GM12875 (cell line): ENCODE results near the gene CBFB.

Source experiments
- H3K4me3 ChIP-seq: one replicate; pipeline ENCODE4 v1.5.1; 2011; ENCODE audit warnings: low read depth, low read length, control low read depth
- TF ChIP-seq, protein P1 (sequence below): IDR thresholded peaks from 2 replicates; pipeline ENCODE4 v1.5.1; 2011; ENCODE audit warnings: low read depth, mild to moderate bottlenecking, control low read depth, inconsistent platforms, low read length, moderate library complexity, borderline replicate concordance; ENCODE audit not compliant: insufficient read depth

CBFB gene

DNA sequence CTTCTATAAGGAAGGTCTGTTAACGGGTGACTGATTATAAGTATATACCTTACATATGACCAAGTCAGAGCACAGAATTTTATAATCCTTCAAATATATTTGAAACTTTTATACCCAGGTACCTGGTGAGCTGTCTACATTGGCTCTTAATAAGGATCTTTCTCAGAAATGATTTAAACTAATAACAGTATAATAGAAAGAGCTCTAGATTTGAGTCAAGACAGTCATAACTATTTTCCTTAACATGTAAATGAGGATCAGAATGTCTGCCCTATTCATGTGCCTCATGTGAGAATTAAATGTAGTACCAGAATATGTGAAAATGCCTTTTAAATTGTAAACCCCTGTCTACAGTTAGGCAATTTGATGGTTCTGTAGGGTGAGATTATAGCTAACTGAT is 14.5 kb downstream of the CBFB start:
- TF ChIP-seq, protein P1, sequence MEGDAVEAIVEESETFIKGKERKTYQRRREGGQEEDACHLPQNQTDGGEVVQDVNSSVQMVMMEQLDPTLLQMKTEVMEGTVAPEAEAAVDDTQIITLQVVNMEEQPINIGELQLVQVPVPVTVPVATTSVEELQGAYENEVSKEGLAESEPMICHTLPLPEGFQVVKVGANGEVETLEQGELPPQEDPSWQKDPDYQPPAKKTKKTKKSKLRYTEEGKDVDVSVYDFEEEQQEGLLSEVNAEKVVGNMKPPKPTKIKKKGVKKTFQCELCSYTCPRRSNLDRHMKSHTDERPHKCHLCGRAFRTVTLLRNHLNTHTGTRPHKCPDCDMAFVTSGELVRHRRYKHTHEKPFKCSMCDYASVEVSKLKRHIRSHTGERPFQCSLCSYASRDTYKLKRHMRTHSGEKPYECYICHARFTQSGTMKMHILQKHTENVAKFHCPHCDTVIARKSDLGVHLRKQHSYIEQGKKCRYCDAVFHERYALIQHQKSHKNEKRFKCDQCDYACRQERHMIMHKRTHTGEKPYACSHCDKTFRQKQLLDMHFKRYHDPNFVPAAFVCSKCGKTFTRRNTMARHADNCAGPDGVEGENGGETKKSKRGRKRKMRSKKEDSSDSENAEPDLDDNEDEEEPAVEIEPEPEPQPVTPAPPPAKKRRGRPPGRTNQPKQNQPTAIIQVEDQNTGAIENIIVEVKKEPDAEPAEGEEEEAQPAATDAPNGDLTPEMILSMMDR, result no peak

DNA sequence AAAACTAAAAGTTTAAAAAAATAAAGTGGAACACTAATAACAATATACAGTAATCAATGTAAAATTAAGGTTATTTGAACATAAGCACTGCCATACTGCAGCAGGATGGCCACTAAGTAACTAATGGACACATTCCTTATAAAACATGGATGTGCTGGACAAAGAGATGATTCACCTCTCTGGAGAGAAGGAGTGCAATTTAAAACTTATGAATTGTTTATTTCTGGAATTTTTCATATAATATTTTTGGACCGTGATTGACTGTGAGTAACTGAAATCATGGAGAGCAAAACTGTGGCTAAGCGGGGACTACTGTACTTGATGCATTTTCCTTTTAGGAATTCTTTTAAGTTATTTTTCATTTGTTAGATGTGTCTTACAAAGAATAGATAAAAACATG is 21.8 kb downstream of the CBFB start:
- TF ChIP-seq, protein P1, result no peak
- H3K4me3 ChIP-seq, result no peak overlapping the region

More for the DNA sequence above, 14.5 kb downstream of the CBFB start:
- no peak overlapping the region for H3K4me3 ChIP-seq

DNA sequence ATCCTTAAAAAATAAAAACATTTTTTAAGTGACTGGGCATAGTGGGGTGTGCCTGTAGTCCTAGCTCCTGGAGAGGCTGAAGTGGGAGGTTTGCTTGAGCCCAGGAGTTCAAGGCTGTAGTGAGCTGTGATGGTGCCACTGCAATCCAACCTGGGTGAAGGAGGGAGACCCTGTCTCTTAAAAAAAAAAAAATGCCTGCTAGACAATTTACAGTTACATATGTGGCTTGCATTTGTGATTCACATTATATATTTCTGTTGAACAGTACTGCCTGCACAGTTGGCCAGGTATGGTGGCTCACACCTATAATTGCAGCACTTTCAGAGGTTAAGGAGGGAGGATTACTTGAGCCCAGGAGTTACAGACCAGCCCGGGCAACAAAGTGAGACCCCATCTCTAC is 23.4 kb downstream of the CBFB start:
- TF ChIP-seq, protein P1, result no peak
- no peak overlapping the region for H3K4me3 ChIP-seq

DNA sequence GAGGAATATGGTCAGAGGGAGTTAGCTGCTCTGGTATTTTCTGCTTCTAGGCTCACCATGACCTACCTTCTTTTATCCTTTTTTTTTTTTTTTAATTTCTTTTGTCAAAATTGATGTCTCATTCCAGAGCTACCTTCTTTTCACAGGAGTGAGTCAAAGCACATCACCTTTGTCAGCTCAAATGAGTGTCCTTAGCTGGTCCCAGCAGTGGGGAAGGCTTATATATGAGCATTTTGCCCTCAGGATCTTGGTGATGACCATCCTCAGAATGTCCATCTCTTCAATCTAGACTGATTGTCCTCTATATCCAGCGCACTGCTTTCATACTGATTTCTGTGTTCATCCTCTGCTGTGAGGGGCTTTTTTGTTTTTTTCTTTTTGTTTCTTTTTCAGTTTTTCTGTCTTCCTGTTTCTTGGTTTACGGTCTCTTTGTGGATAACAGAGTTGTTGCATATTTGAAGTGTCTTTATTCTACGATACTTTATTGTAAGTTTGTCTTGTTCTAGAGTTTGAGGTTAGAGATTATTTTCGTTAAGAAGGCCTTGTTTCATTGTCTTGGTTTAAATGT is 24.9 kb downstream of the CBFB start:
- H3K4me3 ChIP-seq, result no peak overlapping the region
- TF ChIP-seq, protein P1, result no peak

DNA sequence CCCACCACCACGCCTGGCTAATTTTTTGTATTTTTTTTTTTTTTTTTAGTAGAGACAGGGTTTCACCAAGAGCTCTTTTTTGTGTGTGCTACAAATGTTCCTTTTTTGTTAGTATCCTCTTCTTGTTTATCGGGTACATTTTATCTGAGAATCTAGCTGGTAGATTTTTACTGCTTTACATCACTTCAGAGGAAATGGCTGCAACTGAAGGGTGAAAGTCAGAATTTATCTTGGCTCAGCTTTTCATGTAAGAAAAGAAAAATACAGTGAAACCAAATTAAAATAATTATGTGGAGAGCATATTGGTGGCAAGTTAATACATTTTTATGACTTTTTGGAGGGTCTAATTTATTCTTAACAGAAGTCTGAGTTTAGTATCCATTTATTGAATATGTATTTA is 26.0 kb downstream of the CBFB start:
- H3K4me3 ChIP-seq, result no peak overlapping the region
- TF ChIP-seq, protein P1, result no peak

DNA sequence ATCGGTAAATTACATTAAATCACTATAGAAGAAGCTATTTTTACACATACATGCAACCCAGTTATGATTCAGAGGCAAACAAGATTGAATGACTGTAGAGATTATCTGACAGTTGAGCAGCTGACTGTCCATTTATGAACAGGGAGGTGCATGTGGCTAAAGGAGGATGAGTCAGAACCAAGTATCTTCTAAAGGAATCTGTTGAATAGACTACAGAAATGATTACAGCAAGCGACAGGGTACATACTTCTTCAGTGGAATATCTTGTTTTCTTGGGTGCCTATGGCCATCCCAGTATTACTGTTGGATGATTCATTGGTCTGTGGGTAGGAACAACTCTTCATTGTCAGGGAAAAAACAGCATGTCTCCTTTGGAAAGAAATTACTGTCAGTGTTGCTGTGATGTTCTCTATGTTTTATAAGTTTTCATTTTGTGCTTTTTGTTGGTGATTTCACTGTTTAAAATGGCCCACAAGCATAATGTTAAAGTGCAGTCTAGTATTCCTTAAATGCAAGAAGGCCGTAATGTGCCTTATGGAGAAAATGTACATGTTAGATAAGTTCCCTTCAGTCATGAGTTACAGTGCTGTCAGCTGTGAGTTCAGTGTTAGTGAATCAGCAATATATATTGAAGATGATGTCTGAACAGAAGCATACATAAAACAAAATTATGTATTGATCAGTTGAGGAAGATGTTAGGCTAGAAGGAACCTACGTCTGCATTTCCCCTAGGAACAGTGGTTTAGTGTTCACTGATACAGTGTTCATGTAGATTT is 27.0 kb downstream of the CBFB start:
- TF ChIP-seq, protein P1, result no peak
- no peak overlapping the region for H3K4me3 ChIP-seq

DNA sequence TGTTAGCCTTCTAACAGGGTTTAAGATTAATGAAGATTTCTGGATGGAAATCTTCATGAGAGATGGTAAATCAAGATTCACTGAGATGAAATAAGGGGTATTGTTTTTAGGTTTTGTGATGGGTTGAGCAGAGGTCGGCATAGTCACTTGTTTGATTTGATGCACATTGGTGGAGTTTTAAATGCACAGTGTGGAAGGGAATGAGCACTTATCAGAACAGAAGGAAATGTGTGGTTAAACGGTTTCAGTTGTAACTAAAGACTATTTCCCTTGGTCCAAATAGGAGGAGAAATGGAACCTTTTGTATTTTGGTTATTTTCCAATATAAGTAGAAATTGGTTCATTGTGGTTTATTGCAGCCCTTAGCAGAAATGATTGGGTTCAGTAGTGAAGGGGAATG is 34.1 kb downstream of the CBFB start:
- TF ChIP-seq, protein P1, result no peak
- H3K4me3 ChIP-seq, result no peak overlapping the region
